Stimulated activated CD8-positive, alpha-beta memory T cell treated with anti-CD3 and anti-CD28 coated beads, Interleukin-15, amount 100 ng/mL, for 48 hours (primary cell): ENCODE measurements around the gene SMCO2.

Experiments used
- DNase-seq, 2 donors: peaks; one replicate each; pipeline ENCODE4 v3.0.0-alpha.2; 2020; ENCODE audit warnings: low read depth in 2 of 2

Gene SMCO2

GRCh38 chr12:27499377-27499776, 52.8 kb downstream of the SMCO2 start:
- no peak for DNase-seq

- no peak for DNase-seq
Measured at GRCh38 chr12:27500546-27500945, 54.0 kb downstream of the SMCO2 start.

GRCh38 chr12:27502021-27502435, 55.5 kb downstream of the SMCO2 start:
- DNase-seq = no peak

GRCh38 chr12:27504507-27504906, 58.0 kb downstream of the SMCO2 start:
- DNase-seq = no peak

GRCh38 chr12:27505109-27505508, 58.6 kb downstream of the SMCO2 start:
- no peak for DNase-seq

- DNase-seq = no peak
Measured at GRCh38 chr12:27505761-27506160, 59.2 kb downstream of the SMCO2 start.

- no peak for DNase-seq
Measured at GRCh38 chr12:27506645-27507189, 60.2 kb downstream of the SMCO2 start.

GRCh38 chr12:27508736-27509431, 62.3 kb downstream of the SMCO2 start:
- DNase-seq = no peak

GRCh38 chr12:27511031-27511722, 64.6 kb downstream of the SMCO2 start:
- DNase-seq = no peak

GRCh38 chr12:27511723-27512045, 65.1 kb downstream of the SMCO2 start:
- no peak for DNase-seq

- no peak for DNase-seq
Measured at GRCh38 chr12:27513155-27513824, 66.8 kb downstream of the SMCO2 start.

- no peak for DNase-seq
Measured at GRCh38 chr12:27515671-27516070, 69.1 kb downstream of the SMCO2 start.

- no peak for DNase-seq
Measured at GRCh38 chr12:27516625-27517024, 70.1 kb downstream of the SMCO2 start.

- no peak for DNase-seq
Measured at GRCh38 chr12:27517546-27517945, 71.0 kb downstream of the SMCO2 start.

- no peak for DNase-seq
Measured at GRCh38 chr12:27517961-27518665, 71.6 kb downstream of the SMCO2 start.

GRCh38 chr12:27521066-27521465, 74.5 kb downstream of the SMCO2 start:
- DNase-seq = no peak

GRCh38 chr12:27521981-27522380, 75.4 kb downstream of the SMCO2 start:
- no peak for DNase-seq

- DNase-seq = no peak
Measured at GRCh38 chr12:27523305-27523641, 76.7 kb downstream of the SMCO2 start.

- DNase-seq = peak; percentile 93 to 97
Measured at GRCh38 chr12:27523642-27524493, 77.3 kb downstream of the SMCO2 start, which contains the start of gene PPFIBP1. Gene PPFIBP1, plus strand, starts transcription at chr12:27524206. Its CDS starts 109,191 bp downstream, at chr12:27633397.

- DNase-seq = no peak
Measured at GRCh38 chr12:27524494-27524835, 77.9 kb downstream of the SMCO2 start.
